Limb (tissue), 2 donors: Measurements from ENCODE around the gene MED9.
"Not testable (repeated sequence)": the region's sequence is repeated elsewhere in the genome, so short reads cannot be mapped to it uniquely, and the experiment has no call there.

ENCODE experiments used
- DNase-seq, 2 donors: peaks; one replicate each; pipeline ENCODE4 v3.0.0-alpha.2; 2016; ENCODE audit errors: extremely low spot score in 2 of 2

Gene MED9, protein sequence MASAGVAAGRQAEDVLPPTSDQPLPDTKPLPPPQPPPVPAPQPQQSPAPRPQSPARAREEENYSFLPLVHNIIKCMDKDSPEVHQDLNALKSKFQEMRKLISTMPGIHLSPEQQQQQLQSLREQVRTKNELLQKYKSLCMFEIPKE

DNA sequence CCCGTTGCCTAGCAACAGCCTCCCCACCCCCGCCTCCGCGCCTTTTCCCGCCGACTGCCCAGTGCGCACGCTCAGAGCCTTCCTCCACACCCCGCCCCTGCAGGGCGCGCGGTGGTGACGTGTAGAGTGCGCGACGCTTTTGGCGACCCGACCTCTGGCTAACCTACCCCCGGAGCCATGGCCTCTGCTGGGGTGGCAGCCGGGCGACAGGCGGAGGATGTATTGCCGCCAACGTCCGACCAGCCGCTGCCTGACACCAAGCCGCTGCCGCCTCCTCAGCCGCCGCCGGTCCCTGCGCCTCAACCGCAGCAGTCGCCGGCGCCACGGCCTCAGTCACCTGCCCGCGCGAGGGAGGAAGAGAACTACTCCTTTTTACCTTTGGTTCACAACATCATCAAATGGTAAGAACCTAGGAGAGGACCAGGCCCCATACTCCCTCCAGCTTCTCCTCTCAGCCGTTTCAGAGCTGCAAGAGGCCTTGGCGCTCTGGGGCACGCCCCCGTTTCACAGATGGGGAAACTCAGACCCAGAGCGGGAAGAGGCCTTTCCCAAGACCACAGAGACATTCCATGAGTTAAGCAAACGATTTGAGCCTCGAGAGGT, at the start of gene MED9:
MED9 (plus strand) TSS at position 136 of the 603 bp plus-strand sequence; CDS start at position 178, 42 bp downstream.
- peak; percentile 89 to 98 for DNase-seq

DNA sequence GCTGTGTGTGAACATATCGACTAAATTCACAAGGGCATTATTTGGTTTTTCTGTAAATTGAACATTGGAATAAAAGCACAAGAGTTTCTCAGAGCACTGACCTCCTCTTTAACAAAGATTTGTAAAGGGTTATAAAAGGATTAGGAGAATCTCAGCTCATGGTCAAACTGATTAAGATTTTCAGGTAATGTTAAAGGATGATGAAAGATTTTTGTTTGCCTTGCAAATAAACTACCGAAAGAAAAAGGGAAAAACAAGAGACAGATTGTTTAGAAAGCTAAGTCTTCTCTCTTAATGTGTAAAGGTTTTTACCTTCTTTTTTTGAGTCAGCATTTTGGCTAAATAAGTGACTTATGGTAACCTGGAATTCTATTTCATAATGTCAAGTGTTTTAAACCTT, 47.6 kb upstream of the MED9 start:
- no peak for DNase-seq

DNA sequence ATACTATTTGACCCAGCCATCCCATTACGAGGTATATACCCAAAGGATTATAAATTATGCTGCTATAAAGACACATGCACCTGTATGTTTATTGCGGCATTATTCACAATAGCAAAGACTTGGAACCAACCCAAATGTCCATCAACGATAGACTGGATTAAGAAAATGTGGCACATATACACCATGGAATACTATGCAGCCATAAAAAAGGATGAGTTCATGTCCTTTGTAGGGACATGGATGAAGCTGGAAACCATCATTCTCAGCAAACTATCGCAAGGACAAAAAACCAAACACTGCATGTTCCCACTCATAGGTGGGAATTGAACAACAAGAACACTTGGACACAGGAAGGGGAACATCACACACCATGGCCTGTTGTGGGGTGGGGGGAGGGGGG, 45.9 kb upstream of the MED9 start:
- DNase-seq, result not testable (repeated sequence)

DNA sequence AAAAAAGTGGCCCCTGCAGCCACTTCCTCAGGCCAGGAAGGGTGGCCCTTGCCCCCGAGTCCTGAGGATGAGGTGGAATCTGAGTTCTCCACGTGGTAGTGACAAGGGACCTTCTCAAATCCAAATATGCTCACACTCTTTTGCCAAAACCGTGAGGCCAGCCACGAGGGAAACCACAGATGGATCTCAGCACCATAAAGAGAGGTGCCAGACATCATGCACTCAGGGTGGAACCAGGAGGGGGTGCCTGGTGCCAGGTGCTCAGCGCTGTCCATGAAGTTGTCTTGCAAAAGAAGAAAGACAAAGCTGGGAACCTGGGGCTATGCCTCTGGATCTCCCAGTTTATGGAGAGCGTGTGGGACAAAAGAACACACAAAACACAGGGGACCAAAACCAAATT, 45.2 kb upstream of the MED9 start:
- no peak for DNase-seq

DNA sequence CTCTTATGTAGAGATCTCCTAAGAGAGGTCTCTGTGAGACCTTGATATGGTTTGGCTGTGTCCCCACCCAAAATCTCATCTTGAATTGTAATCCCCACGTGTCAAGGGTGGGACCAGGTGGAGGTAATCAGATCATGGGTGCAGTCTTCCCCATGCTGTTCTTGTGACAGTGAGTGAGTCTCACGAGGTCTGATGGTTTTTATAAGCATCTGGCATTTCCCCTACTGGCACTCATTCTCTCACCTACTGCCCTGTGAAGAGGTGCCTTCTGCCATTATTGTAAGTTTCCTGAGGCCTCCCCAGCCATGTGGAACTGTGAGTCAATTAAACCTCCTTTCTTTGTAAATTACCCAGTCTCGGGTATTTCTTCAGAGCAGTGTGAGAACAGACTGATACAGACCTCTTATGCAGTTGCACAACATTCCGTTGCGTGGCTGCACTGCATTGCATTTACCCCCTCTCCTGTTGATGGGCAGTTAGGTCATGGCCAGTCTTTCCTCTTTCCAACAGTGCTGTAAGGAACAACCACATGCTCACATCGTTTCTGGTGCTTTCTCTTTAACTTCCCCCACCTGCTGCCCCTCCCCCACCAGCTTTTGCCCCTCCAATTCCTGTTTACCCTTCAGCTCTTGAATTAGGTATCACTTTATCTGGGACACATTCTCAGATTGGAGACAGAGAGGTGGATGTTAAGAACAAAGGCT, 43.6 kb upstream of the MED9 start:
- no peak for DNase-seq

DNA sequence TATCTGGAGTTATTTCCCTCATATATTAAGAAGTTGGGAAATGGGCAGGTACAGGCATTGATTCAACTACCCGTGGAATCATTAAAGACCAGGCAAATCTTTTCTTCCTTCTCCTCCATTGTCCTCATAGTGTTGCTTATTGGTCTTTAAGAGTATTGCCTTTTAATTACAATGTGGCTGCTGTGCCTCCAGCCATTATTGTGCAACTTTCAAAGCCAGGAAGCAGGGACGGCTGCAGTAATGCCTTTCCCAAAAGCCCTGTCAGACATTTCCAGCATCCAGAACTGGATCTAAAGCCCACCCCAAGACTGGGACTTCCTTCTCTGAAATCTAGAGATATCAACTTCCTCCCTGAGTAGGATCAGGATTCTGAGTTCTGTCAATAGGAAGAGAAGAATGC, 42.3 kb upstream of the MED9 start:
- no peak for DNase-seq

DNA sequence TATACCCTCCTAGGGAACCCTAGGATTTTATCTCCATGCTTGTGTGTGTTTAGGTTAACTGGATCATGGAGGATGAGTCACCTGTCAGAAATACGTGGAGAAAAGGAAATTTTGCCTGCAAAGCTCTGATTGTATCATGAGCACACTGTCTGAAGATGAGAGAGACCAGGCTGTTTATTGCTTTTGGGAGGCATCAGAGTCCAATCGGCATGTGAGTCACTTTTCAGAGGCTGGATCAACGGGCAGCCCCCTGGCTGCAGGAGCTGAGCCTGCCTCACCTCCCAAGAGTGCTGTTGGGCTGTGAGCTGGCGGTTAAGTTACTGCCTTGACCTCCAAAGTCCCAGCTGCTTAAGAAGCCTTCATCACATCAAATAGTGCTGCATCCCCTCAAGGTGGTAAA, 41.5 kb upstream of the MED9 start:
- DNase-seq, result no peak

DNA sequence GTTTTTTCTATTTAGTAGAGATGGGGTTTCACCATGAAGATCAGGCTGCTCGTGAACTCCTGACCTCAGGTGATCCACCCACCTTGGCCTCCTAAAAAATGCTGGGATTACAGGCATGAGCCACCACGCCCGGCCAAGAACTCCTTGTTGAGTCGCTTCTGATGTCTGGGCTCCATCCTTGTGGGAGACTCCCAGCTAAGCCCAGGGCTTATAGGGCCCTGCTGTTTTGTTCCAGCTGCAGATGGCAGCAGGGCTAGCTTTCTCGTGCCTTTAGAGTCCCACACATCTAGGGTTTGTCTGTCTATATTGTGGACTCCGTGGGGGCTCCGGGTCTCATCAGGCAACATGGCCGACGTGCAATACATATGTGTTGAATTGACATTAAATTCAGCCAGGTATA, 39.3 kb upstream of the MED9 start:
- no peak for DNase-seq

DNA sequence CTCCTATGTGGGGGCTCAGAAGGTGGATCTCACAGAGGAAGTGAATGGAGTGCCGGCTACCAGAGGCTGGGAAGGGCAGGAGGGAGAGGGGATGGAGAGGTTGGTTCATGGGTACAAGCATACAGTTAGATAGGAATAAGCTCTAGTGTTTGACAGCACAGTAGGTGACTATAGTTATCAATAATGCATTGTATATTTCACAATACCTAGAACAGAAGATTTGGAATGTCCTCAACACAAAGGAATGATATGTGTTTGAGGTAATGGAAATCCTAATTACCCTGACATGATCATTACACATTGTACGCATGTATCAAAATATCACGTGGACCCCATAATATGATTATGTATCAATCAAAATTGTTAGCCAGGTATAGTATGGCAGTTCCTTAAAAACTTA, 38.9 kb upstream of the MED9 start:
- no peak for DNase-seq

DNA sequence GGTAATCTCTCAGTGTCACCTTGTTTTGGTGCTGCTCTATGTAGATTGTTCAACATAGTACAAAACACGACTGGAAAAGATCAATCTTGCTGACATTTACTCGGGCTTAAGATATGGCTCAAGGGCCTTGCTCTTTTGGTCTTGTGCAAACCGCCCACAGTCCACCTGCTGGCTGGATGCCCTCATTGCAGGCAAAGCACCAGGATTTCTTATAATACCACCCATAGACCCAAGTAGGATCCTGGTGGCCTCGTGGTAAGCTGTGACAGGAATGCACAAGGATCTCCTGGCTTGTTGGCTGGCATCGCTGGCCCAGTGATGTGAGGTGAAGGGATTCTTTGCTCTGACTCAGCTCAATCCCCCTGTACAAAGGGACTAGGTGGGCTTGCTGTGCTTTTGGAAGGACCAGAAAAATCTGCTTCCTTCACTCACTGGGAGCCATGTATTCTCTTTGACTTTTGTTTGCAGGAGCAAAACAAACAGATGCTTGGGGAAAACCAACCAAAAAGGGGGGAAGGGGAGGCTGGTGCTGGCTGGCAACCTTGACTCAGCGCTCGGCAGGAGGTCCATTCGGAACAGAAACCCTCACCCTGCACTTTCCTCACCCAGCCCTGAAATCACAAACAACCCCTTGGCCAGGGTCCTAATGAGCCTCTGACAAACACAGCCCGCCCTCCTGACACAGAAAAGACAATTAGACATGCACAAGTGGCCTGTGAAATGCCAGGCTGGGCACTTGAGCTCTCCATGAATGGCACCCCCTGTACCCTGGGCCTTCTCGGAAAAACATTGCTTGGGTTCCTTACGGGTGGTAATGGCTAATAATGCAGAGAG, 36.6 kb upstream of the MED9 start:
- DNase-seq, result peak in 1 of 2 donors; percentile 56

DNA sequence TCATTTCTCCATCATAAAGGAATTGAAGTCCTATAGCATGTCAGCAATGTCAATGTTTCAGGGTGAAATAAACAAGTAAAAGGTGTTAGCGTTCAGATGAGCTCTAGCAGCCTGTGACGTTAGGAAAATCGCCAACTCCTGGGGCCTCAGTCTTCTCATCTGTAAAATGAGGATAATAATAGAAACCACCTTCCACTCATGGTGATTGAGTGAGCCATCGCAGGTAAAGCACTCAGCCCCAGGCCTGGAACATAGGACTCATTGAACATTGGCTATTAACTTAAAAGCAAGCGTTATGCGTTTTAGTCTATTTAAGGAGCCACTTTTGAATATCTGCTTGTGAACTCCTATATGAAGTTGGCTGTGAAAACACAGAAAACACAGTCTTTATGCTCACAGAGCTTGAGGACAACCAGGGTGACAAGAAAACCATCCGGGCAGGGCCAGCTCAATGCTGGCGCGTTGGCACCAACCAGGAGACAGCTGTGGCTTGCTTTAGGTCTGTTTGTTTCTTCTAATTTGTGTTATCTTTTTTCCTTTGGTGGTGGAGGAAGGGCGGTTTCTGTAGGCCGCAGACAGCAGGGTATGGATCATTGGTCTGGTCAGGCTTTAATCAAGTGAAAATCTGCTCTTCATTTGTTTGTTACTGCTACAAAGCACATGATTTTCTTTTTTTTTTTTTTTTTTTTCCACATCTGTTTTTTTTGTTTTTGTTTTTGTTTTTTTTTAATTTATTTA, 35.7 kb upstream of the MED9 start:
- DNase-seq, result no peak

DNA sequence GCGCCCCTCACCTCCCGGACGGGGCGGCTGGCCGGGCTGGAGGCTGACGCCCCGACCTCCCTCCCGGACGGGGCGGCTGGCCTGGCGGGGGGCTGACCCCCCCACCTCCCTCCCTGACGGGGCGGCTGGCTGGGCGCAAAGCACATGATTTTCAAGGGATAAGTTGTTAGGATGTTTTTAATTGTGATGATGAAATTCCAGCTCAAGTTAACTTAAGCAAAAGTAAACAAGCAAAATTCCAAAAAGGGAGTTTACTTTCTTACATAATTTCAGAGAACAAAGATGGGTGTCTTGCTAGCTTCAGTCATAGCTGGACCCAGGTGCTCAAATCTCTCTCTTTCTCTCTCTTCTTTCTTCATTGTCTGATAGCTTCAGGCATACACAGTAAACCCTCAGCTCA, 33.6 kb upstream of the MED9 start:
- no peak for DNase-seq

DNA sequence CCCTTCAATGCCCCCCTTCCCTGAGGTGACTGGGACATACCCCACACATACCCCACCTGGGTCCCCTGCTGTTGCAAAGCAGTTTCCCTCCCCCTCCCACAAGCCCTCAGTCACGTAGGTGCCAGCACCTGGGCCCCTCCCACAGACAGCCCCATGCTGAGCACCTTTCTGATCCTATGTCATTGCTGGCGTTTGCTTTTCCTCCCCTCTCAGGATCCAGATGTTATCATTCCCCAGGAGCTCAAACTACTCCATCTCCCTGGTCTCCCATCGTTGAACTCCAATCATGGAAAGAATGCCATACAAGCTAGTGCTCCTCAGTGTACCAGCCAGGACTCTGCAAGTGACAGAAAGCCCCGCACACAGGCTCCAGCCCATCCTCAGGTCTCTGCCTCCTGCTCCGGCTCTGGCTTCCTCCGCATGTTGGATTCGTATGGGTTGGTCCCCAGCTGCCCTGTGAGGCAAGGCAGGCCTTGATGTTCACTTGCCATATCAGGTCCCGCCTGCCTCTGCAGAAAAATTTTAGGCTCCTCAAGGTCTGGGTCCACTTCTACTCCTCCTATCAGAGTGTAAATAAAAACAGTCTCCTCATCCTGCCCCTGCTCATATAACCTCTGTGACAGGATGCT, 31.4 kb upstream of the MED9 start:
- DNase-seq, result peak in 1 of 2 donors; percentile 14

DNA sequence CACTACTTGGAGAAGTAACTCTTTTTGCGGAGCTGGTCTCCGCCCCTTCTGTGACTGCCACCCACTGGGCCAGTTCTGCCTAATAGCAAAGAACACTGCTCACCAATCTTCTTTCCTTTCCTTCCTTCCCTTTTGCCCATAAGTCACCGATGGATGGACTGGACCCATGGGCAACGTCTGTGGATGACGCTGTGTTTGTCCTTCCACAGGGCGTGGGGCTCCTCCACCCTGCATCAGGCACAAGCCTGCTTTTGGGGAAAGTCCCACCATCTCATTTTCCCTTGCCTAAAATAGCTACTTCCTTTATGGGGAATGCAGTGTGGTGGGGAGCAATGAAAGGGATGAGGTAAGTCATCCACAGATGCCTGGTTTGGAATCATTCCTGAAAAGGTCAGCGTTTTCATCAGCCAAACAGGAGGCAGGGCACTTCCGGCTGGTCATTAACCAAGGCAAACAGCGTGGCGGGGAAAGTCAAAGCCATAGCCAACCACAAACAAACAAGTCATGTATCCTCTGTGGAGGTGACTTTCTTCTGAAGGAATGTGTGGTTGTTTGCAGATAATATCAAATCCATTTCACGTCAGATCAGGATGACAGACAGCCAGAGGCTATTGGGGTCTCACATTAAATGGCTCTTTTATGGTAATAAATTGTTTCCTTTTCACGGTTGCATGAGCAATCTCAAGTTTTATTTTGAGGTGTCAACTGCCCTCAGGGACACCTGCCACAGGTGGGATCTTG, 30.7 kb upstream of the MED9 start:
- DNase-seq, result peak; percentile 17 to 30

DNA sequence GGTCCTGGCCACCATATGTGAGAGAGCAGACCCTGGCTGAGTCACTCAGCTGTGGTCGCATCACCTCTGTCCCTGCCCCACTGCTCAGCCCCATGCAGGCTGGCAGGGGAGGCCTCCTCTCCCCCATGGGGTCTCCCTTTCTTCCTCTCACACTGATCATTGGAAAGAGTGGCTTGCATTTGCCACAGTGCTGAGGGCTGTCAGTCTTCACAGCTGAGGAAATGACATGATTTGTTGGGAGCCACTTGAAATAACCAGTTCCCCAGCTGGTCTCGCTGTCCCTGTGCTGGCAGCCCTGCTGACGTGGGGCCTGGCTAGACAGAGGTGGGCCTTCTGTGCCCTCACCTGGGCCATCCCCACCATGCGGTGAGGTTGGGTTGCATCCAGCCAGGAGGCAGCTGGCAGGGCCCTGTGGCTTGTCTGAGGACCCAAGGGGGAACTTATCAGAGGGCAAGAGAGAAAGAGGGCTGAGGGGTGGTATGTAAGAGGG, 30.1 kb upstream of the MED9 start:
- peak in 1 of 2 donors; percentile 27 for DNase-seq

DNA sequence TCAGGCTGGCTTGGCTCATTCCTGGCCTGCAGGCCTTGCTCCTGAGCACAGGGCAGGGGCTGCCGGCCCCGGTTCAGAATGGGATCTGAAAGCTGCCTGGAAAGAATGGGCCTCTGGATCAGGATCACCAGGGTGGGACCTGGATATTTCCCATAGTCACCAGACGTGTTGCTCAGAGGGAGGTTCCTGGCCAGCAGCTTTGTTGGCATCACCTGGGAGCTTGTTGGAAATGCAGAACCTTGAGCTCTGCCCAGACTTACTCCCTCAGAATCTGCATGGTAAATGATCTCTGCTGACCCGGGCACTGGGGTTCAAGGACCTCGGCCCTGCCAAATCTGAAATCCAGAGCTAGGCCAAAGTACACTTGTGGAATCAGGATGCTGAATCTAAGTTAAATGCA, 29.5 kb upstream of the MED9 start:
- no peak for DNase-seq

DNA sequence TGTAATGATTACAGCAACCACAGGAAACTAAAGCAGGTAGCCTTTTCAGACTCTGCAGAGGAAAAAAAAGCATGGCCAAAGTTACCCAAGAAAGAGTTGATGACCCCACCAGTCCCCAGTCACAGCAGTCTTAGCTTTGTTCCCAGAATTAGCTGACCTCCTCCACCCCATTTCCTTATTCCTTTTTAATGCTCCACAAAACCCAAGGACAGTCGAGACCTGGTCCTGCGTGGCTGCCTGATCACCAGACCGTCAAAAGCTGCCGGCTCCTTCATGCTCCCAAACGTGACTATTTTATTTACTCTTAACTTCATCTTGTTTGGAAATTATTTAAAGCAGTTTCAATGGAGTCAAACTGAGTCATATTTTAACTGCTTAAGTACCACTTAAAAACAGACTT, 28.7 kb upstream of the MED9 start:
- no peak for DNase-seq

DNA sequence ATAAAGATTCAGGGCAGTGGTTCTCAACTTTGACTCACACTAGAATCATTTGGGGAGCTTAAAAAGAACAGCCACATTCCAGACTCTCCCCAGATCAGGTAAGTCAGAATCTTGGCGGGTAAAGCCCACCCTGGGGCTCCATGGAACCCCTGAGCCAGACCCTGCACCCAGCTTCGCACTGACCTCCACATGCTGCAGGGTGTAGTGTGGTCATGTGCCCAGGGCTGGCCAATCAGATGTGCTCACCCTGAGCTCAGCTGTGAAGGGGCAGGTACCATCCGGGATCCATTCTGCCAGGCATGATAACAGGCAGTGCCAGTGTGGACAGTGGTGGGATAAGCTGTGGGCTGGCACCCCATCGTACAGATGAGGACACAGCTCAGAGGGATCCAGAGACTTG, 28.1 kb upstream of the MED9 start:
- DNase-seq, result no peak

DNA sequence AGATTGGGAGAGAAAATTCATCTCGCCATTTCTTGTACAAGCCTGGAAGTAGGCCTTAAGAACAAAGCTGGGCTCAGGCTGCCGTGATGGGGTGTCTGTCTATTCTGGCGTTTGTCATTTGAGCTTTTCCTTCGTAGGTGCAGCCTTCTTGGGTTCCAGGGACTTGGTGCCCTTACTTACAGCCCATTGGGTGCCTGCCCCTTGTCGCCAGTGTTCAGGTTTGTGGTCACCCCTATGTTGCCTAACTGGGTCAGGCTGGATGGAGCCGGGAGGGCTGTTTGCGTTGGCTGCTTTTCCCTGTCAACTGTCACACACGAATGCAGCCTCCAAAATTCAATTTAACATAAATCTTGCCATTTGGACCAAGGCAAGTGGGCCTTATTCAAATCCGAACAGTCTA, 23.7 kb upstream of the MED9 start:
- DNase-seq, result no peak

DNA sequence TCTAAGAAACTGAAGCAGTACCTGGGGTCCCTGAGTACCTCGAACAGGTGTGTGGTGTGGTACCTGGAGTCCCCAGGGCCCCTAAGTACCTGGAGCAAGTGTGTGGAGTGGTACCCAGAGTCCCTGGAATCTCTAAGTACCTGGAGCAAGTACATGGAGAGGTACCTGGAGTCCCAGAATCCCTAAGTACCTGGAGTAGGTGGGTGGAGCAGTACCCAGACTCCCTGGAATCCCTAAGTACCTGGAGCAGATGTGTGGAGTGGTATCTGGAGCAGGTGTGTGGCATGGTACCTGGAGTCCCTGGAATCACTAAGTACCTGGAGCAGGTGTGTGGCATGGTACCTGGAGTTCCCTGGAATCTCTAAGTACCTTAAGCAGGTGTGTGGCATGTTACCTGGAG, 22.5 kb upstream of the MED9 start:
- DNase-seq, result no peak
